COLO668 (cell line): Measurements from ENCODE around the gene ANKIB1.
"Not testable (repeated sequence)": the region's sequence is repeated elsewhere in the genome, so short reads cannot be mapped to it uniquely, and the experiment has no call there.

ENCODE experiments used
- DNase-seq: peaks from one replicate; lab custom pipeline; 2025; ENCODE audit not compliant: unreplicated experiment; lab: John Stamatoyannopoulos, UW

ANKIB1 gene

GRCh38 chr7:92442720-92443119 lies 196.9 kb downstream of the ANKIB1 start:
- not testable (repeated sequence) for DNase-seq

- DNase-seq, result no peak
Observed at GRCh38 chr7:92446869-92447344, 201.1 kb downstream of the ANKIB1 start.

- peak; percentile 90 for DNase-seq
Observed at GRCh38 chr7:92447345-92448204, 201.8 kb downstream of the ANKIB1 start, which contains the start of gene GATAD1. Gene GATAD1, plus strand, starts transcription at chr7:92447482. Its CDS starts 248 bp downstream, at chr7:92447730.

DNA sequence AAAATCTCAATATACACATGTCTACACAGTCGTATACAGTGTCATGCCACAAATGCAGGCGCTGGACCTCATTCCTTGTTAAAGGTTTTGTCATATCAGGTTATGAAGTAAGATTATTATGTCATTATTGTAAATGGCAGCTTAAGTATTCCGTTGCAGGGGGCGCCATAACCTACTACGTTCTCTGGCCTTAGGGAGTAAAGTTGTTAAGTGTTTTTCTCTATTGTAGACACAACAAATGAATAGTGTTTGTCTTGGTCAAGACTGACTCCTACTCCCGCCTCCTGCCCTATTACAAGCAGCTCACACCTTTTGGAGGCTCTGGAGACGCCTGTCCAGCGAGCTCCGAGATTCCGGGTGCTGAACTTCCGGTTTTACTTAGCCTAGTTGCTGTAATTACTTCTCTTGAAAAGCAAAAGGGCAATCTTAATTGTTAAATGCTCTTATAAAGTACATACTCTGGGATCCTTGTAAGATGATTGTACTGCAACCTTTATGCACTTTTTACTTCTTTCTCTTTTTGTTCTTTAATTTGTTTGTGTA lies 202.5 kb downstream of the ANKIB1 start:
- DNase-seq, result peak; percentile 58
